Activated CD8-positive, alpha-beta T cell treated with anti-CD3 and anti-CD28 coated beads, Interleukin-2, amount 10 ng/mL, durations not matched to agents 7 days and 5 days (primary cell): ENCODE data around the gene TRIM68. TPM values are rescaled to one million over a fixed set of nuclear protein-coding genes. Genes with fewer than 3 reads are reported as not detected.

Experiments used
- ATAC-seq: fragments of 150-1000 bp; cut with Tn5 transposase; one replicate; pipeline ENCODE4 v1.10.0; 2021; ENCODE audit warnings: moderate library complexity
- CTCF ChIA-PET: fragments of 350-600 bp; sonication (Branson Sonifier 250); formaldehyde crosslinking; loops from one replicate; lab custom pipeline; 2021; ENCODE audit warnings: antibody characterized with exemption; lab: Charles Lee
- POLR2A ChIA-PET: fragments of 350-600 bp; sonication (Branson Sonifier 250); formaldehyde crosslinking; loops from one replicate; lab custom pipeline; 2021; ENCODE audit warnings: antibody characterized with exemption; lab: Charles Lee
- DNase-seq: peaks from one replicate; pipeline ENCODE4 v3.0.0-alpha.2; 2020
- H3K27ac Mint-ChIP-seq: one replicate; pipeline ENCODE4 v1.8.0; 2021; ENCODE audit warnings: mild to moderate bottlenecking, mixed read lengths
- H3K27me3 Mint-ChIP-seq: one replicate; pipeline ENCODE4 v1.8.0; 2021; ENCODE audit warnings: low read depth, mixed read lengths
- H3K36me3 Mint-ChIP-seq: one replicate; pipeline ENCODE4 v1.8.0; 2021; ENCODE audit warnings: low read depth, mixed read lengths
- H3K4me1 Mint-ChIP-seq: one replicate; pipeline ENCODE4 v1.8.0; 2021; ENCODE audit warnings: low read depth, mixed read lengths
- H3K4me3 Mint-ChIP-seq: one replicate; pipeline ENCODE4 v1.8.0; 2021; ENCODE audit warnings: mild to moderate bottlenecking, mixed read lengths
- H3K9me3 Mint-ChIP-seq: one replicate; pipeline ENCODE4 v1.8.0; 2022; ENCODE audit warnings: mixed read lengths; ENCODE audit not compliant: insufficient read depth
- total RNA-seq, 2 experiments: library from RNA; stranded (reverse); gene quantifications; one replicate each; pipeline ENCODE4 v1.2.3, GENCODE V29; 2021

TRIM68 gene
- total RNA-seq, 2 experiments from 2014 or later = 10.8 to 12.3 TPM

- peaks cover 13% of the 10 kb centered on the region for H3K36me3 Mint-ChIP-seq
- DNase-seq (no peak), ATAC-seq (no peak)
- no peak within 1 kb of the TSS for H3K27ac Mint-ChIP-seq
- H3K4me1 Mint-ChIP-seq = no peaks in the 10 kb centered on the region
- ChIA-PET CTCF (interaction anchor here (0.7 to 0.9 kb wide), 2 partner anchors 42 to 44 kb away, joined by 3 read pairs; partner anchors contain the start of gene OR51D1), POLR2A (no interaction called here)
- no peaks in the 10 kb centered on the region for H3K9me3 Mint-ChIP-seq
- no peak within 1 kb of the TSS for H3K4me3 Mint-ChIP-seq
- no peaks in the 10 kb centered on the region for H3K27me3 Mint-ChIP-seq
Measured at GRCh38 chr11:4593739-4594138, 14.3 kb downstream of the TRIM68 start, which contains the start of gene OR52I1. Gene OR52I1 (plus strand): TSS chr11:4594039. CDS start chr11:4594039, 0 bp downstream.

GRCh38 chr11:4589017-4589416 lies 19.0 kb downstream of the TRIM68 start:
- Mint-ChIP-seq H3K9me3 (no peaks in the 10 kb centered on the region), H3K4me1 (no peaks in the 10 kb centered on the region), H3K4me3 (no peak overlapping the region), H3K36me3 (no peaks in the 10 kb centered on the region), H3K27me3 (peaks cover 9% of the 10 kb centered on the region), H3K27ac (no peak overlapping the region)
- DNase-seq = no peak
- no peak for ATAC-seq
- POLR2A ChIA-PET = no interaction called here
- CTCF ChIA-PET = no interaction called here

- no peak for ATAC-seq
- DNase-seq = no peak
- H3K4me3 Mint-ChIP-seq = no peak within 1 kb of the TSS
- no peaks in the 10 kb centered on the region for H3K36me3 Mint-ChIP-seq
- peaks cover 37% of the 10 kb centered on the region for H3K27me3 Mint-ChIP-seq
- H3K4me1 Mint-ChIP-seq = no peaks in the 10 kb centered on the region
- H3K9me3 Mint-ChIP-seq = no peaks in the 10 kb centered on the region
- no peak within 1 kb of the TSS for H3K27ac Mint-ChIP-seq
- ChIA-PET CTCF (no interaction called here), POLR2A (no interaction called here)
Measured at GRCh38 chr11:4581443-4581842, 26.6 kb downstream of the TRIM68 start, which contains the start of gene OR52I2. Gene OR52I2 (plus strand): TSS chr11:4581743.

- POLR2A ChIA-PET = no interaction called here
- CTCF ChIA-PET = no interaction called here
Measured at GRCh38 chr11:4580124-4580523, 27.9 kb downstream of the TRIM68 start.

GRCh38 chr11:4578624-4579023 lies 29.4 kb downstream of the TRIM68 start:
- ChIA-PET POLR2A (no interaction called here), CTCF (no interaction called here)
- ATAC-seq = no peak
- H3K36me3 Mint-ChIP-seq = no peaks in the 10 kb centered on the region
- peaks cover 33% of the 10 kb centered on the region for H3K27me3 Mint-ChIP-seq
- H3K27ac Mint-ChIP-seq = no peak overlapping the region
- H3K4me3 Mint-ChIP-seq = no peak overlapping the region
- H3K9me3 Mint-ChIP-seq = no peaks in the 10 kb centered on the region
- no peak for DNase-seq
- peaks cover 8% of the 10 kb centered on the region for H3K4me1 Mint-ChIP-seq

More at GRCh38 chr11:4580124-4580523, 27.9 kb downstream of the TRIM68 start:
- H3K4me3 Mint-ChIP-seq = no peak overlapping the region
- H3K27ac Mint-ChIP-seq = no peak overlapping the region
- peaks cover 8% of the 10 kb centered on the region for H3K4me1 Mint-ChIP-seq
- H3K27me3 Mint-ChIP-seq = peaks cover 39% of the 10 kb centered on the region
- ATAC-seq (no peak), DNase-seq (no peak)
- H3K36me3 Mint-ChIP-seq = no peaks in the 10 kb centered on the region
- no peaks in the 10 kb centered on the region for H3K9me3 Mint-ChIP-seq

- ATAC-seq = no peak
- DNase-seq = no peak
- ChIA-PET CTCF (interaction anchor here (1.7 kb wide), 1 partner anchor 59 kb away, joined by 4 read pairs; the partner anchor contains the start of gene OR51D1), POLR2A (no interaction called here)
- H3K4me3 Mint-ChIP-seq = no peak overlapping the region
- no peaks in the 10 kb centered on the region for H3K36me3 Mint-ChIP-seq
- H3K27ac Mint-ChIP-seq = no peak overlapping the region
- H3K9me3 Mint-ChIP-seq = no peaks in the 10 kb centered on the region
- peaks cover 27% of the 10 kb centered on the region for H3K27me3 Mint-ChIP-seq
- peaks cover 8% of the 10 kb centered on the region for H3K4me1 Mint-ChIP-seq
Measured at GRCh38 chr11:4577761-4578160, 30.3 kb downstream of the TRIM68 start.

GRCh38 chr11:4576880-4577279 lies 31.2 kb downstream of the TRIM68 start:
- DNase-seq (no peak), ATAC-seq (no peak)
- POLR2A ChIA-PET = no interaction called here
- no peaks in the 10 kb centered on the region for H3K9me3 Mint-ChIP-seq
- H3K36me3 Mint-ChIP-seq = no peaks in the 10 kb centered on the region
- CTCF ChIA-PET = interaction anchor here (1.7 kb wide), 1 partner anchor 60 kb away, joined by 4 read pairs; the partner anchor contains the start of gene OR51D1
- H3K4me1 Mint-ChIP-seq = peaks cover 8% of the 10 kb centered on the region
- no peak overlapping the region for H3K27ac Mint-ChIP-seq
- H3K27me3 Mint-ChIP-seq = peaks cover 25% of the 10 kb centered on the region
- H3K4me3 Mint-ChIP-seq = no peak overlapping the region

GRCh38 chr11:4569075-4569474 lies 39.0 kb downstream of the TRIM68 start:
- POLR2A ChIA-PET = no interaction called here
- Mint-ChIP-seq H3K27me3 (peaks cover 2% of the 10 kb centered on the region), H3K36me3 (no peaks in the 10 kb centered on the region), H3K4me1 (no peaks in the 10 kb centered on the region), H3K9me3 (peaks cover 5% of the 10 kb centered on the region), H3K27ac (no peak overlapping the region), H3K4me3 (no peak overlapping the region)
- CTCF ChIA-PET = no interaction called here
- DNase-seq (no peak), ATAC-seq (no peak)

GRCh38 chr11:4565371-4565770 lies 42.7 kb downstream of the TRIM68 start:
- H3K27me3 Mint-ChIP-seq = peaks cover 21% of the 10 kb centered on the region
- ATAC-seq (no peak), DNase-seq (no peak)
- ChIA-PET CTCF (interaction anchor here (1.7 kb wide), 1 partner anchor 26 kb away, joined by 3 read pairs; no protein-coding TSS in a partner anchor), POLR2A (no interaction called here)
- H3K4me1 Mint-ChIP-seq = no peaks in the 10 kb centered on the region
- no peaks in the 10 kb centered on the region for H3K36me3 Mint-ChIP-seq
- H3K27ac Mint-ChIP-seq = no peak overlapping the region
- H3K9me3 Mint-ChIP-seq = peaks cover 6% of the 10 kb centered on the region
- no peak overlapping the region for H3K4me3 Mint-ChIP-seq

GRCh38 chr11:4560467-4560866 lies 47.6 kb downstream of the TRIM68 start:
- Mint-ChIP-seq H3K4me1 (no peaks in the 10 kb centered on the region), H3K4me3 (no peak overlapping the region), H3K36me3 (no peaks in the 10 kb centered on the region), H3K27ac (no peak overlapping the region), H3K27me3 (peaks cover 19% of the 10 kb centered on the region), H3K9me3 (peaks cover 6% of the 10 kb centered on the region)
- ChIA-PET CTCF (no interaction called here), POLR2A (no interaction called here)
- no peak for DNase-seq
- ATAC-seq = no peak

GRCh38 chr11:4559527-4560440 lies 48.2 kb downstream of the TRIM68 start:
- Mint-ChIP-seq H3K9me3 (peaks cover 6% of the 10 kb centered on the region), H3K4me3 (no peak overlapping the region), H3K4me1 (no peaks in the 10 kb centered on the region), H3K36me3 (no peaks in the 10 kb centered on the region), H3K27ac (no peak overlapping the region), H3K27me3 (peaks cover 19% of the 10 kb centered on the region)
- POLR2A ChIA-PET = no interaction called here
- DNase-seq (no peak), ATAC-seq (no peak)
- CTCF ChIA-PET = no interaction called here

GRCh38 chr11:4551346-4551979 lies 56.6 kb downstream of the TRIM68 start:
- Mint-ChIP-seq H3K9me3 (no peaks in the 10 kb centered on the region), H3K27me3 (peaks cover 8% of the 10 kb centered on the region)
- DNase-seq = no peak

More at GRCh38 chr11:4551346-4551979, 56.6 kb downstream of the TRIM68 start:
- H3K4me1 Mint-ChIP-seq = no peaks in the 10 kb centered on the region
- CTCF ChIA-PET = interaction anchor here (0.7 to 2.7 kb wide), 4 partner anchors 35 to 369 kb away, joined by 3 to 13 read pairs (median 4); no protein-coding TSS in a partner anchor
- H3K36me3 Mint-ChIP-seq = no peaks in the 10 kb centered on the region
- no peak for ATAC-seq
- POLR2A ChIA-PET = no interaction called here
- no peak overlapping the region for H3K27ac Mint-ChIP-seq
- H3K4me3 Mint-ChIP-seq = no peak overlapping the region
